H9 (cell line): ENCODE data around the gene SEL1L2. TPM values are rescaled to one million over a fixed set of nuclear protein-coding genes. Genes with fewer than 3 reads are reported as not detected.

ENCODE experiments used
- DNase-seq: peaks from one replicate; pipeline ENCODE4 v3.0.0-alpha.2; 2017
- H2AFZ ChIP-seq: one replicate; pipeline ENCODE4 v1.6.1; 2013; ENCODE audit warnings: mild to moderate bottlenecking, low read length, control low read depth, moderate library complexity
- H2AK5ac ChIP-seq: 2 replicates; pipeline ENCODE4 v1.6.1; 2013; ENCODE audit warnings: low read length, control low read depth, mixed read lengths; ENCODE audit not compliant: insufficient read length
- H2BK120ac ChIP-seq: one replicate; pipeline ENCODE4 v1.6.1; 2013; ENCODE audit warnings: low read depth, mild to moderate bottlenecking, low read length, control low read depth, inconsistent platforms; ENCODE audit not compliant: poor library complexity, severe bottlenecking
- H2BK12ac ChIP-seq: 2 replicates; pipeline ENCODE4 v1.6.1; 2013; ENCODE audit warnings: low read length, control low read depth, mixed read lengths, low read depth; ENCODE audit not compliant: insufficient read length
- H2BK15ac ChIP-seq: 2 replicates; pipeline ENCODE4 v1.6.1; 2013; ENCODE audit warnings: low read depth, low read length, control low read depth
- H2BK20ac ChIP-seq: one replicate; pipeline ENCODE4 v1.6.1; 2013; ENCODE audit warnings: low read depth, mild to moderate bottlenecking, low read length, control low read depth, inconsistent platforms; ENCODE audit not compliant: poor library complexity, severe bottlenecking
- H2BK5ac ChIP-seq: 2 replicates; pipeline ENCODE4 v1.6.1; 2013; ENCODE audit warnings: low read length, control low read depth, mixed read lengths; ENCODE audit not compliant: insufficient read length
- H3K14ac ChIP-seq: 2 replicates; pipeline ENCODE4 v1.6.1; 2013; ENCODE audit warnings: low read length, control low read depth; ENCODE audit not compliant: insufficient read depth
- H3K18ac ChIP-seq: 2 replicates; pipeline ENCODE4 v1.6.1; 2013; ENCODE audit warnings: low read depth, mild to moderate bottlenecking, mixed read lengths, low read length, control low read depth; ENCODE audit not compliant: insufficient read length
- H3K23ac ChIP-seq: 2 replicates; pipeline ENCODE4 v1.6.1; 2013; ENCODE audit warnings: low read length, control low read depth, mixed read lengths, low read depth; ENCODE audit not compliant: insufficient read length
- H3K23me2 ChIP-seq: 2 replicates; pipeline ENCODE4 v1.6.1; 2013; ENCODE audit warnings: low read depth, mild to moderate bottlenecking, mixed read lengths, low read length, control low read depth; ENCODE audit not compliant: insufficient read length, poor library complexity, severe bottlenecking
- H3K27ac ChIP-seq: 2 replicates; pipeline ENCODE4 v1.5.1; 2013; ENCODE audit warnings: low read length, control low read depth, mixed read lengths, low read depth; ENCODE audit not compliant: insufficient read length
- H3K27me3 ChIP-seq: 2 replicates; pipeline ENCODE4 v1.6.1; 2013; ENCODE audit warnings: low read length, control low read depth, inconsistent platforms; ENCODE audit not compliant: insufficient read depth
- H3K4ac ChIP-seq: 2 replicates; pipeline ENCODE4 v1.6.1; 2013; ENCODE audit warnings: low read depth, mild to moderate bottlenecking, control low read depth, inconsistent platforms, low read length, moderate library complexity
- H3K4me1 ChIP-seq: 2 replicates; pipeline ENCODE4 v1.6.1; 2013; ENCODE audit warnings: low read length, control low read depth, inconsistent platforms; ENCODE audit not compliant: insufficient read depth
- H3K4me2 ChIP-seq: 2 replicates; pipeline ENCODE4 v1.6.1; 2013; ENCODE audit warnings: low read length, control low read depth, mixed read lengths; ENCODE audit not compliant: insufficient read length, insufficient read depth
- H3K56ac ChIP-seq: 2 replicates; pipeline ENCODE4 v1.6.1; 2013; ENCODE audit warnings: low read depth, mild to moderate bottlenecking, mixed read lengths, low read length, control low read depth; ENCODE audit not compliant: insufficient read length
- H3K79me1 ChIP-seq: 2 replicates; pipeline ENCODE4 v1.6.1; 2013; ENCODE audit warnings: low read depth, mild to moderate bottlenecking, moderate library complexity, low read length, control low read depth, inconsistent platforms; ENCODE audit not compliant: insufficient read depth, poor library complexity, severe bottlenecking
- H3K79me2 ChIP-seq: 2 replicates; pipeline ENCODE4 v1.6.1; 2013; ENCODE audit warnings: low read length, control low read depth, inconsistent platforms; ENCODE audit not compliant: insufficient read depth
- H3K9ac ChIP-seq: 2 replicates; pipeline ENCODE4 v1.6.1; 2013; ENCODE audit warnings: low read length, control low read depth, mixed read lengths; ENCODE audit not compliant: insufficient read length; ENCODE audit errors: extremely low read depth
- H3K9me3 ChIP-seq: one replicate; pipeline ENCODE4 v1.6.1; 2013; ENCODE audit warnings: low read depth, low read length, inconsistent platforms; ENCODE audit not compliant: control insufficient read depth
- H3T11ph ChIP-seq: one replicate; pipeline ENCODE4 v1.6.1; 2013; ENCODE audit warnings: mild to moderate bottlenecking, low read length, control low read depth, inconsistent platforms
- H4K20me1 ChIP-seq: one replicate; pipeline ENCODE4 v1.6.1; 2013; ENCODE audit not compliant: control insufficient read depth, insufficient read length, insufficient read depth
- H4K5ac ChIP-seq: 2 replicates; pipeline ENCODE4 v1.6.1; 2013; ENCODE audit warnings: low read depth, mild to moderate bottlenecking, mixed read lengths, low read length, control low read depth; ENCODE audit not compliant: insufficient read length
- H4K8ac ChIP-seq: replicated peaks from 2 replicates; pipeline ENCODE4 v1.6.1; 2013; ENCODE audit warnings: low read length, control low read depth, mixed read lengths, low read depth; ENCODE audit not compliant: insufficient read length
- H4K91ac ChIP-seq: 2 replicates; pipeline ENCODE4 v1.6.1; 2013; ENCODE audit warnings: low read depth, mild to moderate bottlenecking, moderate library complexity, mixed read lengths, low read length, control low read depth; ENCODE audit not compliant: insufficient read length
- H3K27ac Mint-ChIP-seq, 3 experiments: 2 replicates in 2 of 3; 3 replicates in 1 of 3; pipeline ENCODE4 v1.8.0; 2020 to 2021; ENCODE audit warnings: mixed read lengths in 3 of 3, mild to moderate bottlenecking in 1 of 3, moderate library complexity in 1 of 3
- H3K27me3 Mint-ChIP-seq: 2 replicates; pipeline ENCODE4 v1.8.0; 2021; ENCODE audit warnings: low read depth, mild to moderate bottlenecking, moderate library complexity, mixed read lengths
- H3K36me3 Mint-ChIP-seq, 3 experiments: 2 replicates in 2 of 3; 3 replicates in 1 of 3; pipeline ENCODE4 v1.8.0; 2020 to 2021; ENCODE audit warnings: low read depth in 3 of 3, mixed read lengths in 3 of 3; ENCODE audit not compliant: insufficient read depth in 1 of 3
- H3K4me1 Mint-ChIP-seq, 2 experiments: 2 replicates each; pipeline ENCODE4 v1.8.0; 2020; ENCODE audit warnings: mixed read lengths in 2 of 2
- H3K4me3 Mint-ChIP-seq, 2 experiments: 2 replicates in 1 of 2; 3 replicates in 1 of 2; pipeline ENCODE4 v1.8.0; 2020 to 2021; ENCODE audit warnings: mild to moderate bottlenecking in 2 of 2, mixed read lengths in 2 of 2, moderate library complexity in 1 of 2
- H3K9me3 Mint-ChIP-seq, 2 experiments: 2 replicates in 1 of 2; 3 replicates in 1 of 2; pipeline ENCODE4 v1.8.0; 2020; ENCODE audit warnings: mild to moderate bottlenecking in 2 of 2, mixed read lengths in 2 of 2, moderate library complexity in 1 of 2
- CTCF ChIP-seq: fragments of 200-600 bp; sonication (generic); conservative IDR thresholded peaks from 3 replicates; pipeline ENCODE4 v1.8.0; 2021; ENCODE audit warnings: antibody characterized with exemption, mild to moderate bottlenecking
- WGBS: extraction: QIAGEN DNeasy Blood & Tissue Kit; methylation state at CpG from one replicate; pipeline ENCODE4 v1.1.7; 2013; ENCODE audit warnings: missing lambda C conversion rate, low lambda C conversion rate, mixed read lengths; ENCODE audit not compliant: insufficient read length; ENCODE audit errors: extremely low coverage; 5-methylcytosine and 5-hydroxymethylcytosine counted together
- total RNA-seq: library from RNA; stranded (reverse); gene quantifications from 2 replicates; pipeline ENCODE4 v1.2.1, GENCODE V29; 2021

Gene SEL1L2
- total RNA-seq, 1 experiment from 2014 or later = not detected

- peaks cover 0 to 15% (median 1%) of the 10 kb centered on the region in 3 experiments; a peak in 3 of 7 replicates for H3K36me3 Mint-ChIP-seq
- H3K9me3 Mint-ChIP-seq = peaks cover 3 to 4% of the 10 kb centered on the region in 2 experiments; a peak in 4 of 5 replicates
- no peak overlapping the region for H3K4ac ChIP-seq
- no peak overlapping the region for H2BK15ac ChIP-seq
- no peak overlapping the region for H4K91ac ChIP-seq
- H3K4me2 ChIP-seq = no peak overlapping the region
- no peaks in the 10 kb centered on the region for H4K20me1 ChIP-seq
- no peaks in the 10 kb centered on the region for H3K9me3 ChIP-seq
- H3K18ac ChIP-seq = no peak overlapping the region
- peak; percentile 52; the same call in 2 of the 3 replicates for TF ChIP-seq CTCF
- no peak overlapping the region for H3K27ac Mint-ChIP-seq
- no peak overlapping the region for H3K4me3 Mint-ChIP-seq
- no peak overlapping the region for H4K5ac ChIP-seq
- H3K27ac ChIP-seq = no peak overlapping the region
- H2AK5ac ChIP-seq = no peak overlapping the region
- no peak overlapping the region for H2BK120ac ChIP-seq
- no peak overlapping the region for H2BK12ac ChIP-seq
- no peaks in the 10 kb centered on the region for H3K79me2 ChIP-seq
- H3K23me2 ChIP-seq = no peaks in the 10 kb centered on the region
- H3K27me3 Mint-ChIP-seq = no peaks in the 10 kb centered on the region
- no peak overlapping the region for H2AFZ ChIP-seq
- no peak overlapping the region for H3K23ac ChIP-seq
- no peak overlapping the region for H3K14ac ChIP-seq
- H3K79me1 ChIP-seq = no peaks in the 10 kb centered on the region
- DNase-seq = no peak
- H3K4me1 ChIP-seq = no peaks in the 10 kb centered on the region
- H2BK20ac ChIP-seq = no peak overlapping the region
- H3K4me1 Mint-ChIP-seq = no peaks in the 10 kb centered on the region
- no peak overlapping the region for H4K8ac ChIP-seq
- H3K27me3 ChIP-seq = no peaks in the 10 kb centered on the region
- no peak overlapping the region for H3K56ac ChIP-seq
- no peak overlapping the region for H2BK5ac ChIP-seq
- WGBS = no CpG with 5 or more reads among the region's 2 CpGs
- no peak overlapping the region for H3T11ph ChIP-seq
- H3K9ac ChIP-seq = no peak overlapping the region
Measured at GRCh38 chr20:13898012-13898612, 92.3 kb downstream of the SEL1L2 start.
